ENCODE measurements around the gene RAB4B.
"Not testable (repeated sequence)": the region's sequence is repeated elsewhere in the genome, so short reads cannot be mapped to it uniquely, and the experiment has no call there.

RAB4B gene

GRCh38 chr19:40804783-40805242 is 26.8 kb downstream of the RAB4B start:
- no peak for DNase-seq

GRCh38 chr19:40805258-40805868 is 27.3 kb downstream of the RAB4B start:
- DNase-seq, result peak; percentile 79

- peak; percentile 91 for DNase-seq
These were observed 28.5 kb downstream of the RAB4B start for GRCh38 chr19:40806423-40807146.

- DNase-seq, result no peak
These were observed 29.3 kb downstream of the RAB4B start for GRCh38 chr19:40807147-40808020.

GRCh38 chr19:40808021-40808325 is 29.9 kb downstream of the RAB4B start:
- DNase-seq, result no peak

- DNase-seq, result no peak
These were observed 30.4 kb downstream of the RAB4B start for GRCh38 chr19:40808497-40808896.

GRCh38 chr19:40809358-40810086 is 31.5 kb downstream of the RAB4B start:
- DNase-seq, result no peak

GRCh38 chr19:40810160-40810559 is 32.1 kb downstream of the RAB4B start:
- no peak for DNase-seq

GRCh38 chr19:40810649-40811408 is 32.8 kb downstream of the RAB4B start:
- peak; percentile 82 for DNase-seq

- no peak for DNase-seq
These were observed 33.7 kb downstream of the RAB4B start for GRCh38 chr19:40811478-40812341.

- DNase-seq, result not testable (repeated sequence)
These were observed 34.5 kb downstream of the RAB4B start for GRCh38 chr19:40812571-40812970.

GRCh38 chr19:40813182-40813581 is 35.1 kb downstream of the RAB4B start:
- no peak for DNase-seq

- DNase-seq, result no peak
These were observed 37.2 kb downstream of the RAB4B start for GRCh38 chr19:40815223-40815622.

- DNase-seq, result peak; percentile 91
These were observed 40.7 kb downstream of the RAB4B start for GRCh38 chr19:40818480-40819399.

GRCh38 chr19:40819479-40820234 is 41.6 kb downstream of the RAB4B start:
- peak; percentile 86 for DNase-seq

- DNase-seq, result no peak
These were observed 44.1 kb downstream of the RAB4B start for GRCh38 chr19:40822161-40822560.

GRCh38 chr19:40822704-40823553 is 44.9 kb downstream of the RAB4B start:
- DNase-seq, result not testable (repeated sequence)

GRCh38 chr19:40824916-40825315 is 46.9 kb downstream of the RAB4B start:
- DNase-seq, result not testable (repeated sequence)
